ENCODE data around the gene ADAMTSL5.

The ADAMTSL5 gene

DNA sequence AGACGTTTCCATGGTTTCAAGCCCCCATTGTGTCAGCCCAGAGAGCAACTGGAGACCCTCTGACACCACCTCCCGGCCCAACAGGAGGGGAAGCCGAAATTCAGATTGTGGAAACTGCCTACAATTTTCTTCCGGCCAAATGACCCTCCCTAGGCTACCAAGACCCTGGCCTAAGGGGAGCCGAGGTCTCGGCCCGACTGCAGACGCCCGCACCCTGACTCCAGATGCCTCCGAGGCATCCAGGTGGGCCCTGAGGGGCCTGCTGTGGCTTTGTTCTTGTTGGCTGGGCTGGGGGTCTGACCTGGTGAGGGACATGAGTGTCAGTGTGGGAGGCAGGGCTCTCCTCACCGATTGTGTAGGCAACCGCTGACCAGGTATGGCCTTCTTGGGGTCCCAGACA lies 45.7 kb upstream of the ADAMTSL5 start:
- no peaks in the 10 kb centered on the region for H3K27me3 ChIP-seq (ENCODE audit: insufficient read depth, low read length)
- no peak overlapping the region for H3K27ac ChIP-seq (ENCODE audit: low read depth, low read length, poor library complexity, severe bottlenecking)
- H2AFZ ChIP-seq (ENCODE audit: low read length): no peak overlapping the region
- no peak overlapping the region for H3K9ac ChIP-seq (ENCODE audit: low read length)
- H3K4me1 ChIP-seq (ENCODE audit: insufficient read depth, low read length, severe bottlenecking): peaks cover under 1% of the 10 kb centered on the region
- no peaks in the 10 kb centered on the region for H3K9me2 ChIP-seq (ENCODE audit: low read depth, low read length)
- no peaks in the 10 kb centered on the region; the same call in 1 of the 2 replicates for H3K36me3 ChIP-seq (ENCODE audit: insufficient read depth, low read length)
- no peaks in the 10 kb centered on the region for H4K20me1 ChIP-seq (ENCODE audit: insufficient read depth, low read length)
- no peak overlapping the region for H3K4me3 ChIP-seq (ENCODE audit: low read depth, low read length, poor library complexity, severe bottlenecking)
- no peaks in the 10 kb centered on the region for H3F3A ChIP-seq (ENCODE audit: insufficient read depth, low read length)
- H3K9me3 ChIP-seq (ENCODE audit: low read length): no peaks in the 10 kb centered on the region
- no peaks in the 10 kb centered on the region for H3K79me2 ChIP-seq (ENCODE audit: insufficient read depth, low read length)
- TF ChIP-seq, protein P1, sequence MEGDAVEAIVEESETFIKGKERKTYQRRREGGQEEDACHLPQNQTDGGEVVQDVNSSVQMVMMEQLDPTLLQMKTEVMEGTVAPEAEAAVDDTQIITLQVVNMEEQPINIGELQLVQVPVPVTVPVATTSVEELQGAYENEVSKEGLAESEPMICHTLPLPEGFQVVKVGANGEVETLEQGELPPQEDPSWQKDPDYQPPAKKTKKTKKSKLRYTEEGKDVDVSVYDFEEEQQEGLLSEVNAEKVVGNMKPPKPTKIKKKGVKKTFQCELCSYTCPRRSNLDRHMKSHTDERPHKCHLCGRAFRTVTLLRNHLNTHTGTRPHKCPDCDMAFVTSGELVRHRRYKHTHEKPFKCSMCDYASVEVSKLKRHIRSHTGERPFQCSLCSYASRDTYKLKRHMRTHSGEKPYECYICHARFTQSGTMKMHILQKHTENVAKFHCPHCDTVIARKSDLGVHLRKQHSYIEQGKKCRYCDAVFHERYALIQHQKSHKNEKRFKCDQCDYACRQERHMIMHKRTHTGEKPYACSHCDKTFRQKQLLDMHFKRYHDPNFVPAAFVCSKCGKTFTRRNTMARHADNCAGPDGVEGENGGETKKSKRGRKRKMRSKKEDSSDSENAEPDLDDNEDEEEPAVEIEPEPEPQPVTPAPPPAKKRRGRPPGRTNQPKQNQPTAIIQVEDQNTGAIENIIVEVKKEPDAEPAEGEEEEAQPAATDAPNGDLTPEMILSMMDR (IDR thresholded peaks at IDR 0.05; ENCODE audit: low read length): no peak
- no peak for TF ChIP-seq EZH2 (IDR thresholded peaks at IDR 0.05; ENCODE audit: borderline replicate concordance, low read length)
- H3K4me2 ChIP-seq (ENCODE audit: low read length): no peak overlapping the region

DNA sequence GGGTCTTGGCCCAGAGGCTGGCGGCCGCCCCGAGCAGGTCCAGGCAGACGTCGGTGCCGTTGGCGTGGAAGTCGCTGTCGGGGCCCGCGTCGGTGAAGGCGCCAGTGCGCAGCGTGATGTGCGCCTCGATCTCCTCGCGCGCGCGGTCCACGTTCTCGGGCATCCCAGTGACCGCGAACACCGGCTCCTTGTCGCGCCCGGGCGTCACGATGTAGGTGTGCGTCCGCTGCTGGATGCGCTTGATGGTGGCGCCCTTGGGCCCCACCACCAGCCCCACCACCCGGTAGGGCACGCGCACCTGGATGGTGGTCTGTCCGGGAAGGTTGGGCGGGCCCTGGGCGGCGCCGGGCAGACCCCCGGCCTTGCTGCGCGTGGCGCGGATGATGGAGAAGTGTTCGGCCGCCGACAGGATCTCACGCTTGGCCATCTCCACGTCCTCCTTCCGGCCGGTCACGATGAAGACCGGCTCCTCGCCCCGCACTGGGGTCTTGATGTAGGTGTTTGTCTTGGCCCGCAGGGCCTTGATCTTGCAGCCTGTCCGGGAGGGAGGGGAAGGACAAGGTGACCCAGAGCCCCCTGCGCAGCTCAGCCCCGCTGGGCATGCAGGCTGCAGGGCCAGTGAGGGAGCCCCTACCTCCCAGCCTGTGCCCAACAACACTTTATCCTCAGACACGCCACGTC lies 43.7 kb upstream of the ADAMTSL5 start:
- H3K4me1 ChIP-seq (ENCODE audit: insufficient read depth, low read length, severe bottlenecking): peaks cover 6% of the 10 kb centered on the region
- no peaks in the 10 kb centered on the region for H4K20me1 ChIP-seq (ENCODE audit: insufficient read depth, low read length)
- H3K27ac ChIP-seq (ENCODE audit: low read depth, low read length, poor library complexity, severe bottlenecking): no peak overlapping the region
- no peaks in the 10 kb centered on the region; the same call in 1 of the 2 replicates for H3K36me3 ChIP-seq (ENCODE audit: insufficient read depth, low read length)
- H3K4me3 ChIP-seq (ENCODE audit: low read depth, low read length, poor library complexity, severe bottlenecking): no peak overlapping the region
- no peak overlapping the region for H2AFZ ChIP-seq (ENCODE audit: low read length)
- TF ChIP-seq EZH2 (IDR thresholded peaks at IDR 0.05; ENCODE audit: borderline replicate concordance, low read length): no peak
- TF ChIP-seq, protein P1 (IDR thresholded peaks at IDR 0.05; ENCODE audit: low read length): no peak
- no peaks in the 10 kb centered on the region for H3K9me3 ChIP-seq (ENCODE audit: low read length)
- H3K27me3 ChIP-seq (ENCODE audit: insufficient read depth, low read length): no peaks in the 10 kb centered on the region
- H3K9ac ChIP-seq (ENCODE audit: low read length): no peak overlapping the region
- H3K4me2 ChIP-seq (ENCODE audit: low read length): no peak overlapping the region
- H3K9me2 ChIP-seq (ENCODE audit: low read depth, low read length): no peaks in the 10 kb centered on the region
- no peaks in the 10 kb centered on the region for H3F3A ChIP-seq (ENCODE audit: insufficient read depth, low read length)
- no peaks in the 10 kb centered on the region for H3K79me2 ChIP-seq (ENCODE audit: insufficient read depth, low read length)

DNA sequence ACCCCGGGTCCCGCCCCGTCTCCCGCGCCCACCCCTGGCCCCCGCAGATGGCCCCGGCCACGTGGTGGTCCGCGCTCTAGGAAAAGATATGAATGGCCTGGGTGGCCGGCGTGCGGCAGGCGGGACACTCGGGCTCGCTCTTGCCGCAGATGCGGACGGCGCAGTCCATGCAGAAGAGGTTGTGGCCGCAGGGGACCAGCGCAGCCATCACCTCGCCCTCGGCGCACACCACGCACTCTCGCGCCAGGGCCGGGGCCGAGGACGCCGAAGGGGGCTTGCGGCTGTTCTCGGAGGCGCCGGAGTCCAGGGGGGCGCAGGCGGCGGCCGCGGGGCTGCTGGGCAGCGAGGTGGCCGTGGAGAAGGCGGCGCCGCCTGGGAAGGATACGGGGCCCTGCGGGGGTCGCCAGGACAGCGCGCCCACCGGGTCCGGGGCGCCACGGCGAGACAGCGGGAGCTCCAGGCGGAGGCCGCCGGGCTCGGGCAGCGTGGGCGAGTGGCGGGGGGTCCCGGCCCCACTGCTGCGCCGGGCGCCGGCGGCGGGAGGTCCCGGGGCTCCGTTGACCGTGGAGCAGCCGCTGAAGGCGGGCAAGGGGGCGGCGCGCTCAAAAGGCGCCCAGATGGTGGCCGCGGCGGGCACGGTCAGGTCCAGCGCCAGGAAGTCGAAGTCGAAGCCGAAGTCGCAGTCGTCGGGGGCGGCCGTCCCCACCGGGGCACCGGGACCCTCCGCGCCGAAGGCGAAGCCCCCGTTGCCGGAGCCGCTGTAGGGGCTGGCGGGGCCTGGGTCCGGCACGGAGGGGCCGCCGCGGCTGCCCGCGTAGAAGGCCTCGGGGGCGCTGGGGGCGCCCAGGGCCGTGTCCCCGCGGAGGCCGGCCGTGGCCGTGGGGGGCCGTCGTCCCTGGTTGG lies 42.9 kb upstream of the ADAMTSL5 start:
- Histone ChIP-seq H4K20me1 (ENCODE audit: insufficient read depth, low read length) (no peaks in the 10 kb centered on the region), H3K9ac (ENCODE audit: low read length) (no peak overlapping the region), H3F3A (ENCODE audit: insufficient read depth, low read length) (no peaks in the 10 kb centered on the region), H3K79me2 (ENCODE audit: insufficient read depth, low read length) (no peaks in the 10 kb centered on the region), H3K9me3 (ENCODE audit: low read length) (no peaks in the 10 kb centered on the region), H3K36me3 (ENCODE audit: insufficient read depth, low read length) (no peaks in the 10 kb centered on the region; the same call in 1 of the 2 replicates), H3K9me2 (ENCODE audit: low read depth, low read length) (no peaks in the 10 kb centered on the region), H3K27me3 (ENCODE audit: insufficient read depth, low read length) (no peaks in the 10 kb centered on the region), H2AFZ (ENCODE audit: low read length) (no peak overlapping the region), H3K4me3 (ENCODE audit: low read depth, low read length, poor library complexity, severe bottlenecking) (no peak overlapping the region), H3K4me2 (ENCODE audit: low read length) (no peak overlapping the region), H3K4me1 (ENCODE audit: insufficient read depth, low read length, severe bottlenecking) (peaks cover 6% of the 10 kb centered on the region), H3K27ac (ENCODE audit: low read depth, low read length, poor library complexity, severe bottlenecking) (no peak overlapping the region)
- TF ChIP-seq, protein P1 (IDR thresholded peaks at IDR 0.05; ENCODE audit: low read length): no peak
- TF ChIP-seq EZH2 (IDR thresholded peaks at IDR 0.05; ENCODE audit: borderline replicate concordance, low read length): no peak

All from OCI-LY1 (cell line).